Progenitor cell of endocrine pancreas (in vitro differentiated cells): ENCODE data around the gene ENTPD7. TPM values are rescaled to one million over a fixed set of nuclear protein-coding genes. Genes with fewer than 3 reads are reported as not detected.

ENCODE experiments used
- DNase-seq: peaks from one replicate; pipeline ENCODE4 v3.0.0; 2021; ENCODE audit warnings: low spot score; ENCODE audit not compliant: unreplicated experiment
- H3K27ac Mint-ChIP-seq: 2 replicates; pipeline ENCODE4 v1.8.0; 2021; ENCODE audit warnings: mild to moderate bottlenecking, moderate library complexity, mixed read lengths
- H3K27me3 Mint-ChIP-seq: 2 replicates; pipeline ENCODE4 v1.8.0; 2021; ENCODE audit warnings: mixed read lengths
- H3K36me3 Mint-ChIP-seq: 2 replicates; pipeline ENCODE4 v1.8.0; 2022; ENCODE audit warnings: mixed read lengths; ENCODE audit not compliant: insufficient read depth
- H3K4me1 Mint-ChIP-seq: 2 replicates; pipeline ENCODE4 v1.8.0; 2021; ENCODE audit warnings: low read depth, mixed read lengths
- H3K4me3 Mint-ChIP-seq: 2 replicates; pipeline ENCODE4 v1.8.0; 2021; ENCODE audit warnings: low read depth, mild to moderate bottlenecking, moderate library complexity, mixed read lengths
- H3K9me3 Mint-ChIP-seq: 2 replicates; pipeline ENCODE4 v1.8.0; 2021; ENCODE audit warnings: low read depth, mixed read lengths
- CTCF ChIP-seq: fragments of 200-600 bp; sonication (generic); IDR thresholded peaks from one replicate; pipeline ENCODE4 v1.5.0; 2021; ENCODE audit warnings: antibody characterized with exemption, mild to moderate bottlenecking; ENCODE audit not compliant: unreplicated experiment
- total RNA-seq: library from RNA; stranded (reverse); gene quantifications from 2 replicates; pipeline ENCODE4 v1.2.1, GENCODE V29; 2021

ENTPD7 gene
- total RNA-seq, 1 donor from 2014 or later, result 31.2 TPM

GRCh38 chr10:99672884-99673283, 13.6 kb downstream of the ENTPD7 start:
- H3K9me3 Mint-ChIP-seq, result no peaks in the 10 kb centered on the region
- H3K4me3 Mint-ChIP-seq, result no peak overlapping the region
- peaks cover 7% of the 10 kb centered on the region for H3K4me1 Mint-ChIP-seq
- TF ChIP-seq CTCF, result no peak
- peaks cover 2% of the 10 kb centered on the region for H3K36me3 Mint-ChIP-seq
- no peak overlapping the region for H3K27ac Mint-ChIP-seq
- H3K27me3 Mint-ChIP-seq, result no peaks in the 10 kb centered on the region
- no peak for DNase-seq

GRCh38 chr10:99673492-99673891, 14.2 kb downstream of the ENTPD7 start:
- no peak for DNase-seq
- TF ChIP-seq CTCF, result no peak
- H3K36me3 Mint-ChIP-seq, result peaks cover 2% of the 10 kb centered on the region
- H3K4me3 Mint-ChIP-seq, result no peak overlapping the region
- no peaks in the 10 kb centered on the region for H3K9me3 Mint-ChIP-seq
- H3K27ac Mint-ChIP-seq, result no peak overlapping the region
- no peaks in the 10 kb centered on the region for H3K27me3 Mint-ChIP-seq
- peaks cover 7% of the 10 kb centered on the region for H3K4me1 Mint-ChIP-seq

GRCh38 chr10:99674762-99675161, 15.5 kb downstream of the ENTPD7 start:
- H3K4me3 Mint-ChIP-seq, result no peak overlapping the region
- no peak overlapping the region for H3K27ac Mint-ChIP-seq
- peaks cover 5% of the 10 kb centered on the region for H3K36me3 Mint-ChIP-seq
- H3K4me1 Mint-ChIP-seq, result peaks cover 7% of the 10 kb centered on the region
- no peaks in the 10 kb centered on the region for H3K27me3 Mint-ChIP-seq
- no peak for TF ChIP-seq CTCF
- no peaks in the 10 kb centered on the region for H3K9me3 Mint-ChIP-seq
- no peak for DNase-seq

- Mint-ChIP-seq H3K4me3 (no peak overlapping the region), H3K9me3 (no peaks in the 10 kb centered on the region), H3K36me3 (peaks cover 8% of the 10 kb centered on the region), H3K4me1 (peaks cover 7% of the 10 kb centered on the region), H3K27me3 (no peaks in the 10 kb centered on the region), H3K27ac (no peak overlapping the region)
- no peak for DNase-seq
- TF ChIP-seq CTCF, result no peak
These were observed 17.1 kb downstream of the ENTPD7 start for GRCh38 chr10:99676426-99676825.

GRCh38 chr10:99676895-99677294, 17.6 kb downstream of the ENTPD7 start:
- peaks cover 7% of the 10 kb centered on the region for H3K4me1 Mint-ChIP-seq
- H3K36me3 Mint-ChIP-seq, result peaks cover 9% of the 10 kb centered on the region
- no peaks in the 10 kb centered on the region for H3K9me3 Mint-ChIP-seq
- TF ChIP-seq CTCF, result no peak
- no peak overlapping the region for H3K4me3 Mint-ChIP-seq
- no peak overlapping the region for H3K27ac Mint-ChIP-seq
- no peak for DNase-seq
- H3K27me3 Mint-ChIP-seq, result no peaks in the 10 kb centered on the region
